GM23248 (cell line): ENCODE data around the gene DNAJC25.

Source experiments
- EZH2 ChIP-seq: fragments of 200-600 bp; sonication (generic); IDR thresholded peaks from 2 replicates; pipeline ENCODE4 v1.6.1; 2018; ENCODE audit warnings: antibody characterized with exemption, mild to moderate bottlenecking; ENCODE audit not compliant: insufficient read depth, poor library complexity, severe bottlenecking
- EZH2phosphoT487 ChIP-seq: fragments of 200-600 bp; sonication (generic); IDR thresholded peaks from 2 replicates; pipeline ENCODE4 v1.6.1; 2018; ENCODE audit warnings: antibody characterized with exemption, moderate library complexity, mild to moderate bottlenecking, low read depth; ENCODE audit not compliant: insufficient read depth

DNA sequence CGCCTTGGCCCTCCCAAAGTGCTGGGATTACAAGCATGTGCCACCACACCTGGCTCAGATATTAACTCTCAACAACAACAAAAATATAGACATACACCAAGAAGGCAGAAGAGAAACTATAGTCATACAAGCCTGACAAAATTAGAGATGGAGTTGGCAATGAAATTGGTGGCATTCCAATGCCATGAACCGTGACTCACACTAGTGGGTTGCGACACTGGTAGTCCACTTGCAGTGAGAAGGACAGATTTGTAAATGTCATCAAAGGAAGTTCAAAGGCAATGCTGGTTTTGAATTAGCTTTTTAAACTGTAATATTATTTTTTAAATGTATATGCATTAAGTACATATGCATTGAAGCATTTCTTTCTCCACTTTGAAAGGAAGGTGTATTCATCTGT, 8.5 kb upstream of the DNAJC25 start:
- TF ChIP-seq EZH2 (no peak), EZH2phosphoT487 (no peak)
